H1 (cell line): ENCODE data around the gene CSNK1D. TPM values are rescaled to one million over a fixed set of nuclear protein-coding genes. Genes with fewer than 3 reads are reported as not detected.

ENCODE experiments used
- TBP ChIP-seq: IDR thresholded peaks from 2 replicates; pipeline ENCODE4 v1.6.1; 2011; ENCODE audit warnings: low read depth, low read length, improper control_type of control experiment
- polyA plus RNA-seq, 7 experiments: library from polyadenylated mRNA; depleted of rRNA in 3 of 7; stranded (reverse) in 5 of 7; unstranded in 2 of 7; fragments of >200 nt in 5 of 7; fragments of 200-250 nt in 2 of 7; gene quantifications; 1 replicate in 5 of 7; 2 replicates in 1 of 7; 4 replicates in 1 of 7; pipeline versions ENCODE4 v1.2.1 to v1.2.3, GENCODE V29; 2011 to 2013; ENCODE audit warnings: missing spikeins in 2 of 7, mixed read lengths in 2 of 7
- total RNA-seq: library from RNA; stranded (reverse); fragmentation: NEBNext Ultra II Directional; extraction: Animal tissue kit (Norgen Biotek cat#: 25700); gene quantifications from 2 replicates; pipeline ENCODE4 v1.2.1, GENCODE V29; 2021

Gene CSNK1D
- total and polyA plus RNA-seq, 2 of the 8 experiments (the other 6 are each of a cell fraction or from before 2014, with no cell fraction given), result 73.5 to 103 TPM

DNA sequence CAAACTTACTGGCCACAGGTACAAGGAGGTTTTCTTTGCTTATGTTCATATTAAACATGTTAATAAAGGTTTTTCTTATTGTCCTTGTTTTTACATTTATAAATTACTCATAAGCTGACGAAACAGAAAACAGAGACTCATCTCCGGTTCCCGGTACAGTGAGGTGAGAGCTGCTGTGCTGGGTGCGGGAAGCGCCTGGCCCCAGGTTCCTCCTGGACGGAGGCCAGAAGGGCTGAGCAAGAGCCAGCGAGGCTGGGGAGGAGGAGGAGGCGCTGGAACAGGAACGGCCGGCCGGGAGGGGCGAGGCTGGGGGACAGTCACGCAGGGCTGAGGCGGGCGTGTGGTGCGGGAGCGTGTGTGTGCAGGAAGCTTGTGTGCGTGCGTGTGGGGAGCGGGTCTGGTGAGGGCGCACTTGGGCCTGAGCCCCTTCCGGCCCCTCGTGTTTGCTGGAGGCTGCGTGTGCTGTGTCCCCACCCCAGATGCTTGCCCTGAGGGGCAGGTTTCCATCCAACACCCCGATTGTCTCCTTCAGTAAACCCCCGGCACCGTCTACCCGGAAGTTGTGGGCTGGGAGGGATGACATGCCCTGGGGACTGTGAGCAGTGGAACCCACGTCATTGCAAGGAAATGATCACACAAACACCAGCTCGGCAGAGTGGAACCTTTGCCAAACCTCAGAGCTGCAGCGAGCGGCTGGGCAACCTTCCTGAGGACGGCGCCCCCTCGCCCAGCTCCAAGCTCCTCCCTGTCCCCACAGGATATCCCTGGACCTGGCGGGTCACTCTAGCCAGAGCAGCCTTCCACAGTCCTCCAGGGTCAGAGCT is 24.4 kb upstream of the CSNK1D start (continued):
- TF ChIP-seq TBP, result no peak
